Choroid plexus epithelial cell (primary cell): ENCODE results near the gene MAEA.
"Not testable (repeated sequence)": the region's sequence is repeated elsewhere in the genome, so short reads cannot be mapped to it uniquely, and the experiment has no call there.

Experiments
- DNase-seq: peaks from one replicate; pipeline ENCODE4 v3.0.0-alpha.2; 2010; ENCODE audit warnings: low read depth
- H3K4me3 ChIP-seq: 2 replicates; pipeline ENCODE4 v1.5.1; 2011; ENCODE audit warnings: low read depth, mild to moderate bottlenecking, control low read depth, low read length, moderate library complexity
- TF ChIP-seq, protein P1 (sequence below): conservative IDR thresholded peaks from 2 replicates; pipeline ENCODE4 v1.5.1; 2011; ENCODE audit warnings: low read depth, mild to moderate bottlenecking, control low read depth, inconsistent platforms, low read length, moderate library complexity

Gene MAEA

GRCh38 chr4:1371176-1372165 is 81.8 kb downstream of the MAEA start:
- H3K4me3 ChIP-seq = no peak overlapping the region
- TF ChIP-seq, protein P1, sequence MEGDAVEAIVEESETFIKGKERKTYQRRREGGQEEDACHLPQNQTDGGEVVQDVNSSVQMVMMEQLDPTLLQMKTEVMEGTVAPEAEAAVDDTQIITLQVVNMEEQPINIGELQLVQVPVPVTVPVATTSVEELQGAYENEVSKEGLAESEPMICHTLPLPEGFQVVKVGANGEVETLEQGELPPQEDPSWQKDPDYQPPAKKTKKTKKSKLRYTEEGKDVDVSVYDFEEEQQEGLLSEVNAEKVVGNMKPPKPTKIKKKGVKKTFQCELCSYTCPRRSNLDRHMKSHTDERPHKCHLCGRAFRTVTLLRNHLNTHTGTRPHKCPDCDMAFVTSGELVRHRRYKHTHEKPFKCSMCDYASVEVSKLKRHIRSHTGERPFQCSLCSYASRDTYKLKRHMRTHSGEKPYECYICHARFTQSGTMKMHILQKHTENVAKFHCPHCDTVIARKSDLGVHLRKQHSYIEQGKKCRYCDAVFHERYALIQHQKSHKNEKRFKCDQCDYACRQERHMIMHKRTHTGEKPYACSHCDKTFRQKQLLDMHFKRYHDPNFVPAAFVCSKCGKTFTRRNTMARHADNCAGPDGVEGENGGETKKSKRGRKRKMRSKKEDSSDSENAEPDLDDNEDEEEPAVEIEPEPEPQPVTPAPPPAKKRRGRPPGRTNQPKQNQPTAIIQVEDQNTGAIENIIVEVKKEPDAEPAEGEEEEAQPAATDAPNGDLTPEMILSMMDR = no peak
- no peak for DNase-seq

- DNase-seq, H3K4me3 ChIP-seq: not testable (repeated sequence)
These were observed 82.9 kb downstream of the MAEA start for GRCh38 chr4:1372576-1372975.

DNA sequence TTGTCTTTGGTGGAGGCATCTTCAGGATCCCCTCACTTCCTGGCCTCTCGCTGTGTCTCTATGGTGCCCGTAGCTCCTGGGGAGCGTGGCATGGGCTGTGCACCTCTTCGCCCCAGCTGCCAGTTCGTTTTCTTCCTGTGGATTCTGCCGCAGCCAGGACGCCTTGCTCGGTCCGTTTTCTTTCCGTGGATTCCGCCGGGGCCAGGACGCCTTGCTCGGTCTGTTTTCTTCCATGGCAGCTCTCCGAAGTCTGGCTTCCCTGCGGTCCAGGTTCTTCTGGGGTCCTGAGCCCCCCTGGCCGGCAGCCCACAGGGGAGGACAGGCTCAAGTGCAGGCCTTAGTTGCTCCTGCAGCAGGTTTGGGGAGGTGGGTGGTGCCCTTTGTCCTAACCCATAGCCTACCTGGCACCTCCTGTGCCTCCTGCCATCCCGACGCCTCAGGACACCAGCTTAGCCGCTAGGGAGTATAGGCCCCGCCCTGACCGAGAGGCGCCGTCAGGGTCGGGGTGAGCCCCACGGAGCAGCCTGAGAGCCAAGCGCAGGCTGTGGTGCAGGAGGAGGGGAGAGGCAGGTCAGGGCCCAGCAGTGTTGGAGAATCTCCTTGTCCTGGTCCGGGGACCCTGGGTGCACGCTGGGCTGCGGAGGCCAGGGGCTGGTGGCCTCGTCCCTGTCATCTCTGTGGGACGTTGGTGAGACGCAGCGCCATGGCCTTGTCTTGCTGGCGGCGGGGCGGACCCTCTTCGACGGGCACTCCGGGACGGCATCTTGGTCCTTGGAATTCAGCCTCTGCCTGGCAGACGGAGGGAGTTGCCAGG is 84.4 kb downstream of the MAEA start:
- DNase-seq = no peak

GRCh38 chr4:1374706-1375045 is 85.0 kb downstream of the MAEA start:
- DNase-seq = no peak
- TF ChIP-seq, protein P1 = no peak

More for the DNA sequence above, 84.4 kb downstream of the MAEA start:
- H3K4me3 ChIP-seq = no peak overlapping the region
- TF ChIP-seq, protein P1 = no peak

DNA sequence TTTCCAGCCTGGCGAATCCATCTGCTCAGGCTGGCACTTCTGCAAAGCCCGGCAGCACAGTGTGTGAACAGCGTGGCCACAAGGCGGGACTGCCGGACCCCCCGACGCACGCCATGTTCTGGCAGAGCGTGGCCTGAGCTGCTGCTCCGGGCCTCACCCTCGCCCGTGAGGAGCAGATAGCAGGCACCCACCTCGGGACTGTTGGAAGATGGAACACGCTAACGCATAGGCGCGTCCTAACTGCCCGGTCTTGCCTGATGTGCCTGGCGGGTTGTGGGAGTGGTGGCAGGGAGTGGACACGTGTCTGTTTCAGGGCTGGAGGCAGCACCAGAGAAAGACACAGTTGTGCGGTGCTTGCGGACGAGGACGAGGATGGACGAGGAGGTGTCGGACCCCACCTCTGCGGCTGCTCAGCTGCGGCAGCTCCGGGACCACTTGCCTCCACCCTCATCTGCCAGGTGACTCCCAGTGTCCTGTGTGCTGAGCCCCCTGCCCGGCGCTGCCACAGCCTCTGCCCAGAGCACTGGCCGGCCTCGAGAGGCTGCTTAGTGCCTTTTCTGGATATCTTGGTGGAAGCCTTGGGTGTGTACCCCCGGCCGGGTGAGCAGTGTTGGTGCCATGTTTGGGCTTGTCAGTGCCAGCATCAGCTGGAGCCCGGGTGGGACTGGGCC is 85.5 kb downstream of the MAEA start:
- no peak for DNase-seq
- no peak overlapping the region for H3K4me3 ChIP-seq
- TF ChIP-seq, protein P1 = no peak

More at GRCh38 chr4:1374706-1375045, 85.0 kb downstream of the MAEA start:
- no peak overlapping the region for H3K4me3 ChIP-seq

DNA sequence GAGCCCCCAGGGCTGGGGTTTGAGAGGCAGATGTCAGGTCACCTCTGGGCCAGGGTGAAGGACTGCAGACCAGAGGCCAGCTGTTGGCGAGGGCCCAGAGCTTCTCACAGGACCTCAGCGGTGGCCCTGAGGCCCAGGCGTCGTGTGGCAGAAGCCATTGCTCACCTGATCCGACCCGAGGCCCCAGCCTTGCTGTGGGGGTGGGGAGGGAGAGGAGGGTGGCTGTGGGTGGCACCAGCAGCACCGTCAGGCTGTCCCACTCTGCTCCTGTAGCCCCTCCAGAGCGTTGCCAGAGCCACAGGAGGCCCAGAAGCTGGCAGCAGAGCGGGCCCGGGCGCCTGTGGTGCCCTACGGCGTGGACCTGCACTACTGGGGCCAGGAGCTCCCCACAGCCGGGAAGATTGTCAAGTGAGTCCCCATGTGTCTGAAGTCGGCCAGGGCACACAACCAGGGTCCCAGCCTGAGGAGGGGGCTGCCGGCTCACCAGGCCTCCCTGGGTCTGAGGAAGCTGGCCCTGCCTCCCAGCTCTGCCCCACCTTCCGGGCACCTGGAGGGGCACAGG is 86.2 kb downstream of the MAEA start:
- no peak for DNase-seq
- H3K4me3 ChIP-seq = no peak overlapping the region
- TF ChIP-seq, protein P1 = no peak
